PC-3 (cell line): Measurements from ENCODE around the gene UBAP2L. TPM values are rescaled to one million over a fixed set of nuclear protein-coding genes. Genes with fewer than 3 reads are reported as not detected.
"Not testable (repeated sequence)": the region's sequence is repeated elsewhere in the genome, so short reads cannot be mapped to it uniquely, and the experiment has no call there.

ENCODE experiments used
- ATAC-seq: fragments of 200-7000 bp; cut with Tn5 transposase; 2 replicates; pipeline ENCODE4 v1.9.1; 2020; ENCODE audit warnings: mild to moderate bottlenecking, moderate library complexity
- BruUV-seq: library from RNA; stranded (reverse); fragments of 400-500 nt; replicated peaks from 2 replicates; lab custom pipeline; 2021; lab: Mats Ljungman, UMichigan
- CTCF ChIA-PET: fragments of 300-600 bp; sonication (Branson Sonifier 250); formaldehyde crosslinking; loops from one replicate; lab custom pipeline; 2022; ENCODE audit warnings: antibody characterized with exemption; lab: Charles Lee
- POLR2A ChIA-PET: fragments of 300-600 bp; sonication (Branson Sonifier 250); formaldehyde crosslinking; loops from one replicate; lab custom pipeline; 2022; ENCODE audit warnings: antibody characterized with exemption; ENCODE audit not compliant: unreplicated experiment; lab: Charles Lee
- DNase-seq: peaks from one replicate; pipeline ENCODE4 v3.0.0-alpha.2; 2015
- H2AFZ ChIP-seq: fragments of 300-600 bp; sonication (generic); 2 replicates; pipeline ENCODE4 v1.6.0; 2016; ENCODE audit warnings: antibody characterized with exemption, low read length
- H3F3A ChIP-seq: fragments of 300-600 bp; sonication (generic); one replicate; pipeline ENCODE4 v1.6.0; 2017; ENCODE audit warnings: antibody characterized with exemption, low read length, control low read depth, mild to moderate bottlenecking; ENCODE audit not compliant: unreplicated experiment
- H3K27ac ChIP-seq: fragments of 300-600 bp; sonication (generic); 2 replicates; pipeline ENCODE4 v1.5.1; 2016; ENCODE audit warnings: mild to moderate bottlenecking, low read length
- H3K27me3 ChIP-seq: fragments of 300-600 bp; sonication (generic); 2 replicates; pipeline ENCODE4 v1.6.1; 2016; ENCODE audit warnings: low read length, mixed read lengths
- H3K36me3 ChIP-seq: fragments of 300-600 bp; sonication (generic); 2 replicates; pipeline ENCODE4 v1.6.1; 2016; ENCODE audit warnings: low read depth, mixed run types, low read length, mixed read lengths
- H3K4me1 ChIP-seq: fragments of 300-600 bp; sonication (generic); 2 replicates; pipeline ENCODE4 v1.5.1; 2016; ENCODE audit warnings: low read length; ENCODE audit not compliant: insufficient read depth
- H3K4me2 ChIP-seq: fragments of 300-600 bp; sonication (generic); 2 replicates; pipeline ENCODE4 v1.6.0; 2016; ENCODE audit warnings: low read length
- H3K4me3 ChIP-seq: fragments of 300-600 bp; sonication (generic); 2 replicates; pipeline ENCODE4 v1.5.1; 2016; ENCODE audit warnings: mild to moderate bottlenecking, low read length, mixed read lengths
- H3K79me2 ChIP-seq: fragments of 300-600 bp; sonication (generic); 2 replicates; pipeline ENCODE4 v1.6.1; 2017; ENCODE audit warnings: low read length, mixed read lengths
- H3K9ac ChIP-seq: fragments of 300-600 bp; sonication (generic); 2 replicates; pipeline ENCODE4 v1.6.0; 2016; ENCODE audit warnings: mild to moderate bottlenecking, low read length
- H3K9me2 ChIP-seq: fragments of 300-600 bp; sonication (generic); replicated peaks from 2 replicates; pipeline ENCODE4 v1.6.1; 2016; ENCODE audit warnings: mixed run types, low read length, mixed read lengths
- H3K9me3 ChIP-seq: fragments of 300-600 bp; sonication (generic); 2 replicates; pipeline ENCODE4 v1.6.1; 2016; ENCODE audit warnings: low read length, mixed read lengths
- H4K20me1 ChIP-seq: fragments of 300-600 bp; sonication (generic); 2 replicates; pipeline ENCODE4 v1.6.1; 2016; ENCODE audit warnings: low read length, mixed read lengths
- CTCF ChIP-seq: fragments of 300-600 bp; sonication (generic); conservative IDR thresholded peaks from 2 replicates; pipeline ENCODE4 v1.5.1; 2017; ENCODE audit warnings: antibody characterized with exemption, low read depth, mild to moderate bottlenecking, low read length
- EZH2 ChIP-seq: fragments of 300-600 bp; sonication (generic); IDR thresholded peaks from one replicate; pipeline ENCODE4 v1.6.1; 2017; ENCODE audit warnings: antibody characterized with exemption, mild to moderate bottlenecking, low read length; ENCODE audit not compliant: unreplicated experiment
- EZH2phosphoT487 ChIP-seq: fragments of 300-600 bp; sonication (generic); IDR thresholded peaks from 2 replicates; pipeline ENCODE4 v1.6.1; 2018; ENCODE audit warnings: mild to moderate bottlenecking, antibody characterized with exemption, low read length, borderline replicate concordance
- intact Hi-C: fragments of 100-400 bp; cut with micrococcal nuclease; formaldehyde crosslinking; loops from 2 replicates; pipeline ENCODE4 v1.9.0; 2023
- total RNA-seq: library from RNA; depleted of rRNA; stranded (reverse); fragments of >200 nt; gene quantifications from 2 replicates; pipeline ENCODE4 v1.2.3, GENCODE V29; 2014

The UBAP2L gene
- total RNA-seq, 1 experiment from 2014 or later = 128 TPM

GRCh38 chr1:154223621-154224020, 2.9 kb downstream of the UBAP2L start:
- H3K27me3 ChIP-seq = no peaks in the 10 kb centered on the region
- no peaks in the 10 kb centered on the region for H3F3A ChIP-seq
- ATAC-seq (no peak), DNase-seq (no peak)
- no peaks in the 10 kb centered on the region for H3K9me2 ChIP-seq
- no peak overlapping the region for H3K9ac ChIP-seq
- CTCF ChIA-PET = no interaction called here
- H3K4me3 ChIP-seq = peak overlapping the region; percentile 84; the same call in 1 of the 2 replicates
- POLR2A ChIA-PET = no interaction called here
- TF ChIP-seq EZH2 = no peak
- TF ChIP-seq EZH2phosphoT487 = no peak
- TF ChIP-seq CTCF = no peak
- peaks cover 42% of the 10 kb centered on the region for H4K20me1 ChIP-seq
- no peak overlapping the region for H2AFZ ChIP-seq
- intact Hi-C loops = no loop called here
- no peak overlapping the region for H3K27ac ChIP-seq
- H3K79me2 ChIP-seq = peaks cover 84% of the 10 kb centered on the region
- BruUV-seq = no TSS peak
- peaks cover 32% of the 10 kb centered on the region for H3K4me1 ChIP-seq
- peak overlapping the region; percentile 91 for H3K4me2 ChIP-seq
- no peaks in the 10 kb centered on the region for H3K9me3 ChIP-seq
- H3K36me3 ChIP-seq = peaks cover 37% of the 10 kb centered on the region

- H3K36me3 ChIP-seq = peaks cover 48% of the 10 kb centered on the region
- no peak overlapping the region for H3K27ac ChIP-seq
- no peaks in the 10 kb centered on the region for H3K27me3 ChIP-seq
- intact Hi-C loops = no loop called here
- no peak overlapping the region for H3K4me3 ChIP-seq
- no peaks in the 10 kb centered on the region for H3F3A ChIP-seq
- POLR2A ChIA-PET = no interaction called here
- TF ChIP-seq EZH2phosphoT487 = no peak
- TF ChIP-seq CTCF = no peak
- no peak for TF ChIP-seq EZH2
- BruUV-seq = no TSS peak
- no peak overlapping the region for H2AFZ ChIP-seq
- peaks cover 23% of the 10 kb centered on the region for H3K4me1 ChIP-seq
- H3K9me2 ChIP-seq = no peaks in the 10 kb centered on the region
- peaks cover 42% of the 10 kb centered on the region for H4K20me1 ChIP-seq
- H3K9ac ChIP-seq = no peak overlapping the region
- H3K79me2 ChIP-seq = peaks cover 71% of the 10 kb centered on the region
- no peaks in the 10 kb centered on the region for H3K9me3 ChIP-seq
- no peak overlapping the region for H3K4me2 ChIP-seq
- ATAC-seq = no peak
- CTCF ChIA-PET = no interaction called here
- no peak for DNase-seq
These were observed 4.6 kb downstream of the UBAP2L start for GRCh38 chr1:154225370-154225769.

GRCh38 chr1:154231112-154231511, 10.4 kb downstream of the UBAP2L start:
- H4K20me1 ChIP-seq, H3K27ac ChIP-seq, H2AFZ ChIP-seq, H3K4me2 ChIP-seq, H3K9ac ChIP-seq, H3K4me1 ChIP-seq, POLR2A ChIA-PET, ATAC-seq, intact Hi-C loops, H3K9me3 ChIP-seq, BruUV-seq, H3K4me3 ChIP-seq, H3F3A ChIP-seq, H3K9me2 ChIP-seq, CTCF ChIA-PET, H3K27me3 ChIP-seq, DNase-seq: not testable (repeated sequence)
- Histone ChIP-seq H3K79me2 (peaks cover 31% of the 10 kb centered on the region), H3K36me3 (peaks cover 78% of the 10 kb centered on the region)

GRCh38 chr1:154233127-154233526, 12.4 kb downstream of the UBAP2L start:
- H3K9me3 ChIP-seq, H3K4me3 ChIP-seq, H3K27ac ChIP-seq, H4K20me1 ChIP-seq, H3K4me1 ChIP-seq, DNase-seq, POLR2A ChIA-PET, H3K27me3 ChIP-seq, ATAC-seq, H3K9me2 ChIP-seq, BruUV-seq, H3F3A ChIP-seq, H3K4me2 ChIP-seq, H3K9ac ChIP-seq, intact Hi-C loops, H2AFZ ChIP-seq, CTCF ChIA-PET: not testable (repeated sequence)
- H3K79me2 ChIP-seq = peaks cover 28% of the 10 kb centered on the region
- peaks cover 82% of the 10 kb centered on the region for H3K36me3 ChIP-seq
